Astrocyte (in vitro differentiated cells and primary cell): ENCODE data around the gene CHAF1B.

Experiments used
- EZH2 ChIP-seq: IDR thresholded peaks from 2 replicates; pipeline ENCODE4 v1.6.1; 2012; ENCODE audit warnings: mild to moderate bottlenecking, low read length, inconsistent platforms; ENCODE audit not compliant: insufficient read depth
- TF ChIP-seq, protein P1 (sequence below): IDR thresholded peaks from 2 replicates; pipeline ENCODE4 v1.5.1; 2011; ENCODE audit warnings: low read depth, mild to moderate bottlenecking, inconsistent platforms, low read length, moderate library complexity; ENCODE audit not compliant: insufficient read depth

- TF ChIP-seq, protein P1, sequence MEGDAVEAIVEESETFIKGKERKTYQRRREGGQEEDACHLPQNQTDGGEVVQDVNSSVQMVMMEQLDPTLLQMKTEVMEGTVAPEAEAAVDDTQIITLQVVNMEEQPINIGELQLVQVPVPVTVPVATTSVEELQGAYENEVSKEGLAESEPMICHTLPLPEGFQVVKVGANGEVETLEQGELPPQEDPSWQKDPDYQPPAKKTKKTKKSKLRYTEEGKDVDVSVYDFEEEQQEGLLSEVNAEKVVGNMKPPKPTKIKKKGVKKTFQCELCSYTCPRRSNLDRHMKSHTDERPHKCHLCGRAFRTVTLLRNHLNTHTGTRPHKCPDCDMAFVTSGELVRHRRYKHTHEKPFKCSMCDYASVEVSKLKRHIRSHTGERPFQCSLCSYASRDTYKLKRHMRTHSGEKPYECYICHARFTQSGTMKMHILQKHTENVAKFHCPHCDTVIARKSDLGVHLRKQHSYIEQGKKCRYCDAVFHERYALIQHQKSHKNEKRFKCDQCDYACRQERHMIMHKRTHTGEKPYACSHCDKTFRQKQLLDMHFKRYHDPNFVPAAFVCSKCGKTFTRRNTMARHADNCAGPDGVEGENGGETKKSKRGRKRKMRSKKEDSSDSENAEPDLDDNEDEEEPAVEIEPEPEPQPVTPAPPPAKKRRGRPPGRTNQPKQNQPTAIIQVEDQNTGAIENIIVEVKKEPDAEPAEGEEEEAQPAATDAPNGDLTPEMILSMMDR, result no peak
- no peak for TF ChIP-seq EZH2
These were observed 78.0 kb downstream of the CHAF1B start for GRCh38 chr21:36463204-36463603.
